ENCODE results near the gene E4F1.

Gene E4F1

DNA sequence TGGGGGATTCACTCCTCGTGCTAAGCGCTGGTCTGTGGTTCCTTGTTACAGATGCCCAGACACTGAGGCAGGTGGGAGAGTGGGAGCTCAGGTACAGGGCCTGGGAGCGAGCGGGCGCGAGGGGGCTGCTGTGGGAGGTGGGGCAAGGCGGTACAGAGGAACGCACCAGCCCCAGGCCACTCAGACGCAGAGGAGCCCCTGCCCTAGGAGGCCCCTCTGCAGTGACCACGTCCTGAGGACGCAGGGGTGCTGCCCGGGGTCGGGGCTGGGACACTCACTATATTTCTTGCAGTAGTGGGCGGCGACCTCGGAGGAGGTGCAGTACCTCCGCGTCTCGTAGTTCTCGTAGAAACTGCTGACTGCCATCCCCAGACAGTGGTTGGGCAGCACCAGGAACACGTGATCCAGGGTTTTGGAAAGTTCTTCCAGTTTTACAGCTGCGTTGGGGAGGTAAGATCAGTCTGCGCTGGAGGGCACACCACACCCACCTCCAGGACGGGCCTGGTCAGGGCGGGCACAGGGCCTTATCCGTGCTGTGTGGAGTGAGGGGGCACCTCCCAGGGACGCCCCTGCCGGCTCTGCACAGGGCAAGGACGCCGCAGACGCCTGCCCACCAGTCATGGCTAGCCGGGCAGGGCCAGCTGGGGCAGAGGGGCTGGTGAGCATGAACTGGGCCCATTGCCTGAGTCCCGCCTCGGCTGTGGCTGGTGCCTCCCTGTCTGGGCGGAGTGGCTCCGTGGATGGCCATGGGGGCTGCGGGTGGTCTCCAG, 60.8 kb downstream of the E4F1 start:
- no peak overlapping the region for H3K4me3 ChIP-seq (ENCODE audit: insufficient read depth, low read depth, low read length)
- no peaks in the 10 kb centered on the region for H3K4me1 ChIP-seq (ENCODE audit: control insufficient read depth, insufficient read depth, low read length)
- no peaks in the 10 kb centered on the region for H3K27me3 ChIP-seq (ENCODE audit: control insufficient read depth, insufficient read depth, low read length, poor library complexity, severe bottlenecking)
- H3K36me3 ChIP-seq (ENCODE audit: control insufficient read depth, insufficient read depth, low read length) = no peaks in the 10 kb centered on the region
- 94% methylated on average over 37 of the region's 37 CpGs for WGBS, 2 experiments
- H3K27ac ChIP-seq (ENCODE audit: insufficient read depth, low read depth, low read length, poor library complexity, severe bottlenecking) = no peak overlapping the region
- H3K9me3 ChIP-seq (ENCODE audit: control insufficient read depth, low read length) = no peaks in the 10 kb centered on the region

DNA sequence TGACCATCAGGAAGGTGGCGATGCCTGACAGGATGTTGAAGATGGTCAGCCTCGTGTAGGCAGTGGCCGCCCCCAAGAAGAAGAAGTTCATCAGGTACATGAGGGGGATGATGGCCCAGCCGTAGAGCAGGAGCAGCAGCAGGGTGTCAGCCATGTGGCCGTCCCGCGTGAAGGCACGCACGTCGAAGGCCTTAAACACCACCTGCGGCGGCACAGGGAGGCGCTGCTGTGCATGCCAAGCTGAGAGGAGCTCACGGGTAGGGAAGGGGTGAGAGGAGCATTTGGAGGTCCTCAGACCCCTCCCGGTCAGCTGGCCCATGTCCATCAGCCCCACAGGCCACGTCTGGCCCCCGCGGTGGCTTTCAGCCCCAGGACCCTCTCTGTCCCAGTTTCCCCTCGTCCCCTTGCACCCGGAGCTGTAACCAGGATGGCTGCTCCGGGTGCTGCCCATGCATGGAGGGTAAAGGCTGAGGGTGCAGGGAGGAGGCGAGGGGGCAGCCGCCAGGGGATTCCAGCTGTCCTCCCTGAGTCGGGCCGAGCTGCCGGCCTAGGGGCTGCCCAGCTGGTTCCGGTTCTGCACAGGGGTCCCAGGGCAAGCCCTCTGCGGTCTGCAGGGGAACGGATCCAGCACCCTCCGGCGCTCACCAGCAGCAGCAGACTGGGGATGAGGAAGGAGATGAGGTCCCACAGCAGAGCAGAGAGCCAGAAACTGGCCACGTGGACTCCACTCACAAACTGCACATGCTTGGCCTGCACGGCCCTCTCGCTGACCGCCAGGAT, 61.6 kb downstream of the E4F1 start:
- H3K27me3 ChIP-seq (ENCODE audit: control insufficient read depth, insufficient read depth, low read length, poor library complexity, severe bottlenecking) = no peaks in the 10 kb centered on the region
- WGBS, 2 experiments = 91% methylated on average over 35 of the region's 35 CpGs
- no peak overlapping the region for H3K27ac ChIP-seq (ENCODE audit: insufficient read depth, low read depth, low read length, poor library complexity, severe bottlenecking)
- H3K9me3 ChIP-seq (ENCODE audit: control insufficient read depth, low read length) = no peaks in the 10 kb centered on the region
- H3K4me3 ChIP-seq (ENCODE audit: insufficient read depth, low read depth, low read length) = no peak overlapping the region
- H3K36me3 ChIP-seq (ENCODE audit: control insufficient read depth, insufficient read depth, low read length) = no peaks in the 10 kb centered on the region
- no peaks in the 10 kb centered on the region for H3K4me1 ChIP-seq (ENCODE audit: control insufficient read depth, insufficient read depth, low read length)
